DOHH2 (cell line): ENCODE measurements around the gene DBN1.

Source experiments
- CTCF ChIP-seq: fragments of 200-600 bp; sonication (generic); IDR thresholded peaks from one replicate; pipeline ENCODE4 v1.5.1; 2014; ENCODE audit warnings: antibody characterized with exemption, mild to moderate bottlenecking, low read depth, low read length; ENCODE audit not compliant: poor library complexity, severe bottlenecking
- EZH2phosphoT487 ChIP-seq: fragments of 200-600 bp; sonication (generic); IDR thresholded peaks from 2 replicates; pipeline ENCODE4 v1.6.1; 2017; ENCODE audit warnings: borderline replicate concordance, mild to moderate bottlenecking, antibody characterized with exemption, low read length, moderate library complexity, mixed read lengths

DNA sequence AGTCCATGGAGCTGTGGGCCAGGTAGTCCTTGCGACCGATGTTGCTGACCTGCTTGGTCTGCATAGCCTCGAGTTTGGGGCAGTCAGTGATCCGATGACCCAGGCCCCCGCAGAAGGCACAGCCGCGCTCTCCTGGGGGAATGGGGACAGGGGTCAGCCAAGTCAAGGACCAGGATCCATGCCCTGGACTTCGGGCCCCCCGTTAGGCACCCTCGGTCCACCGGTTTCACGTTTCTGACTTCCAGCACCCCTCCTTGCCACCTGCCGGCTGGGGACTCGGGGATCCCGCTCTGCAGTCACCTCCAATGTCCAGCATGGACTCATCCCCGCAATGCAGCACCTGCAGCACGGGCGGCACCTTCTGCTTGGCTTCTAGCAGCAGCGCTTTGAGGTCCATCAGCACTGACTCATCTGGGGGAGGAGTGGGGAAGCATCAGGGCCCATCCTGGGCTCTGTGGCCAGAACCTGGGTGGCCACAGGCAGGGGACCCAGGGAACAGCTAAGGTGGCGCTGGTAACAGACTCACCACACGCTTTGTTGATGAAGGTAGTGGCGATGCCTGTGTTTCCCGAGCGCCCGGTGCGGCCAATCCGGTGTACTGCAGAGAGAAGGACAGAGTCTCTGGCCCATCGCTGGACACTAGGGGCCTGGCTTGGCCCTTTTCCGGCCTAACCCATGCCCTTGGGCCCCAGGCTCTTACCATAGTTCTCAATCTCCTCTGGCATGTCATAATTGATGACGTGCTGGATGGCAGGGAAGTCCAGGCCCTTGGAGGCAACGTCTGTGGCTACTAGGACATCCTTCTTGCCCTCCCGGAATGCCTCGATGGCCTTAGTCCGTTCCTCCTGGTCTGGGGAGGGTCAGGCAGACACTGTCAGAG lies 38.6 kb upstream of the DBN1 start:
- TF ChIP-seq CTCF (no peak), EZH2phosphoT487 (no peak)
